HG02588 (cell line): ENCODE results near the gene UPB1.
"Not testable (repeated sequence)": the region's sequence is repeated elsewhere in the genome, so short reads cannot be mapped to it uniquely, and the experiment has no call there.

Experiments
- ATAC-seq: cut with Tn5 transposase; IDR thresholded peaks from one replicate; pipeline ENCODE4 v1.9.1; 2021; ENCODE audit warnings: mild to moderate bottlenecking, moderate library complexity; ENCODE audit not compliant: unreplicated experiment

Gene UPB1

GRCh38 chr22:24474649-24475255, 20.4 kb upstream of the UPB1 start:
- no peak for ATAC-seq

GRCh38 chr22:24481641-24482040, 13.5 kb upstream of the UPB1 start:
- ATAC-seq, result no peak

- ATAC-seq, result no peak
Observed at GRCh38 chr22:24482575-24482974, 12.6 kb upstream of the UPB1 start.

GRCh38 chr22:24482998-24483397, 12.1 kb upstream of the UPB1 start:
- no peak for ATAC-seq

- ATAC-seq, result no peak
Observed at GRCh38 chr22:24483976-24484545, 11.1 kb upstream of the UPB1 start.

GRCh38 chr22:24485170-24485569, 10.0 kb upstream of the UPB1 start:
- no peak for ATAC-seq

- ATAC-seq, result no peak
Observed at GRCh38 chr22:24485608-24486007, 9.5 kb upstream of the UPB1 start.

GRCh38 chr22:24486501-24486921, 8.6 kb upstream of the UPB1 start:
- ATAC-seq, result no peak

- no peak for ATAC-seq
Observed at GRCh38 chr22:24489011-24489410, 6.1 kb upstream of the UPB1 start.

- not testable (repeated sequence) for ATAC-seq
Observed at GRCh38 chr22:24489434-24489833, 5.7 kb upstream of the UPB1 start.

GRCh38 chr22:24492391-24492790, 2.7 kb upstream of the UPB1 start:
- ATAC-seq, result no peak

GRCh38 chr22:24494167-24494527, 985 bp upstream of the UPB1 start:
- no peak for ATAC-seq

- no peak for ATAC-seq
Observed at GRCh38 chr22:24495365-24495675, 188 bp downstream of the UPB1 start.

GRCh38 chr22:24496234-24496633, 1.1 kb downstream of the UPB1 start:
- no peak for ATAC-seq

- ATAC-seq, result no peak
Observed at GRCh38 chr22:24496661-24497060, 1.5 kb downstream of the UPB1 start.

- no peak for ATAC-seq
Observed at GRCh38 chr22:24497841-24498258, 2.7 kb downstream of the UPB1 start.

- ATAC-seq, result no peak
Observed at GRCh38 chr22:24498824-24499223, 3.7 kb downstream of the UPB1 start.

GRCh38 chr22:24499706-24500276, 4.7 kb downstream of the UPB1 start:
- ATAC-seq, result no peak

GRCh38 chr22:24500277-24500820, 5.2 kb downstream of the UPB1 start:
- ATAC-seq, result no peak

GRCh38 chr22:24501301-24502005, 6.3 kb downstream of the UPB1 start:
- no peak for ATAC-seq

- no peak for ATAC-seq
Observed at GRCh38 chr22:24502034-24502433, 6.9 kb downstream of the UPB1 start.

GRCh38 chr22:24502541-24502940, 7.4 kb downstream of the UPB1 start:
- no peak for ATAC-seq
